Body of pancreas (tissue), 4 donors: ENCODE results near the gene TLR2.

ENCODE experiments used
- CTCF ChIP-seq, 7 experiments: fragments of 450-650 bp in 4 of 7; fragments of 200-600 bp in 3 of 7; sonication (generic) in 3 of 7; IDR thresholded peaks; one replicate each; pipeline ENCODE4 v1.5.1; 2016 to 2019; ENCODE audit warnings: antibody characterized with exemption in 7 of 7
- POLR2A ChIP-seq, 3 donors: fragments of 450-650 bp; IDR thresholded peaks; one replicate each; pipeline ENCODE4 v1.6.1; 2016; ENCODE audit warnings: antibody characterized with exemption in 3 of 3, mild to moderate bottlenecking in 2 of 3

- TF ChIP-seq CTCF (IDR thresholded peaks at IDR 0.05) (no peak), POLR2A (IDR thresholded peaks at IDR 0.05) (no peak)
Observed at GRCh38 chr4:153731239-153731638, 47.2 kb downstream of the TLR2 start.
